Large intestine (tissue), 3 donors: ENCODE data around the gene AQP12B. TPM values are rescaled to one million over a fixed set of nuclear protein-coding genes. Genes with fewer than 3 reads are reported as not detected.
A peak's percentile ranks its signal among the peaks of the same experiment; 100 is the strongest.

ENCODE experiments used
- DNase-seq, 2 donors: peaks; one replicate each; pipeline versions ENCODE4 v3.0.0 to v3.0.0-alpha.2; 2013
- H3K27ac ChIP-seq: one replicate; pipeline ENCODE4 v1.5.1; 2013; ENCODE audit warnings: low read length
- H3K27me3 ChIP-seq: 2 replicates; pipeline ENCODE4 v1.6.1; 2013; ENCODE audit warnings: low read length; ENCODE audit not compliant: control insufficient read depth, insufficient read depth
- H3K36me3 ChIP-seq: 2 replicates; pipeline ENCODE4 v1.6.1; 2013; ENCODE audit warnings: low read length; ENCODE audit not compliant: control insufficient read depth, insufficient read depth
- H3K4me1 ChIP-seq: one replicate; pipeline ENCODE4 v1.6.1; 2013; ENCODE audit warnings: low read length; ENCODE audit not compliant: control insufficient read depth, insufficient read depth
- H3K4me3 ChIP-seq: one replicate; pipeline ENCODE4 v1.5.1; 2013; ENCODE audit warnings: low read length
- H3K9me3 ChIP-seq: one replicate; pipeline ENCODE4 v1.6.1; 2013; ENCODE audit warnings: mild to moderate bottlenecking, low read depth, low read length, moderate library complexity; ENCODE audit not compliant: control insufficient read depth
- WGBS: methylation state at CpG from one replicate; pipeline ENCODE4 v1.1.5; 2013; ENCODE audit warnings: low lambda C conversion rate; ENCODE audit not compliant: insufficient coverage; 5-methylcytosine and 5-hydroxymethylcytosine counted together
- polyA plus RNA-seq: library from polyadenylated mRNA; unstranded; fragments of 120-200 nt; gene quantifications from one replicate; pipeline ENCODE4 v1.2.1, GENCODE V29; 2013

The AQP12B gene
- polyA plus RNA-seq, 1 donor: 10.6 TPM

GRCh38 chr2:240717681-240718581 is 35.2 kb upstream of the AQP12B start:
- Histone ChIP-seq H3K4me3 (no peak overlapping the region), H3K4me1 (no peaks in the 10 kb centered on the region), H3K27ac (no peak overlapping the region), H3K36me3 (no peaks in the 10 kb centered on the region), H3K27me3 (no peaks in the 10 kb centered on the region), H3K9me3 (no peaks in the 10 kb centered on the region)
- no peak for DNase-seq
- no CpG with 5 or more reads among the region's 31 CpGs for WGBS

- no peak overlapping the region for H3K4me3 ChIP-seq
- no peak for DNase-seq
- WGBS: no CpG with 5 or more reads among the region's 18 CpGs
Observed at GRCh38 chr2:240717181-240717641, 34.5 kb upstream of the AQP12B start.

GRCh38 chr2:240716130-240716798 is 33.6 kb upstream of the AQP12B start:
- Histone ChIP-seq H3K9me3 (no peaks in the 10 kb centered on the region), H3K27ac (no peak overlapping the region), H3K4me3 (no peak overlapping the region), H3K27me3 (no peaks in the 10 kb centered on the region), H3K36me3 (no peaks in the 10 kb centered on the region), H3K4me1 (no peaks in the 10 kb centered on the region)
- no CpG with 5 or more reads among the region's 23 CpGs for WGBS
- DNase-seq: no peak

More at GRCh38 chr2:240717181-240717641, 34.5 kb upstream of the AQP12B start:
- Histone ChIP-seq H3K27ac (no peak overlapping the region), H3K36me3 (no peaks in the 10 kb centered on the region), H3K4me1 (no peaks in the 10 kb centered on the region), H3K27me3 (no peaks in the 10 kb centered on the region), H3K9me3 (no peaks in the 10 kb centered on the region)

- DNase-seq: no peak
- H3K9me3 ChIP-seq: no peaks in the 10 kb centered on the region
- no peaks in the 10 kb centered on the region for H3K4me1 ChIP-seq
- H3K27ac ChIP-seq: no peak overlapping the region
- H3K27me3 ChIP-seq: no peaks in the 10 kb centered on the region
- H3K36me3 ChIP-seq: no peaks in the 10 kb centered on the region
- H3K4me3 ChIP-seq: no peak overlapping the region
- no CpG with 5 or more reads among the region's 23 CpGs for WGBS
Observed at GRCh38 chr2:240714747-240715725, 32.4 kb upstream of the AQP12B start.

- no peak overlapping the region for H3K4me3 ChIP-seq
Observed at GRCh38 chr2:240713928-240714746, 31.5 kb upstream of the AQP12B start.

GRCh38 chr2:240713071-240713927 is 30.6 kb upstream of the AQP12B start:
- WGBS: no CpG with 5 or more reads among the region's 25 CpGs
- H3K4me3 ChIP-seq: no peak overlapping the region
- H3K27me3 ChIP-seq: no peaks in the 10 kb centered on the region
- H3K4me1 ChIP-seq: no peaks in the 10 kb centered on the region
- DNase-seq: no peak
- no peak overlapping the region for H3K27ac ChIP-seq
- no peaks in the 10 kb centered on the region for H3K36me3 ChIP-seq
- no peaks in the 10 kb centered on the region for H3K9me3 ChIP-seq

More at GRCh38 chr2:240713928-240714746, 31.5 kb upstream of the AQP12B start:
- H3K27ac ChIP-seq: no peak overlapping the region
- no peak for DNase-seq
- H3K36me3 ChIP-seq: no peaks in the 10 kb centered on the region
- no peaks in the 10 kb centered on the region for H3K9me3 ChIP-seq
- H3K27me3 ChIP-seq: no peaks in the 10 kb centered on the region
- WGBS: no CpG with 5 or more reads among the region's 26 CpGs
- H3K4me1 ChIP-seq: no peaks in the 10 kb centered on the region

- no peaks in the 10 kb centered on the region for H3K36me3 ChIP-seq
- H3K4me3 ChIP-seq: no peak overlapping the region
- H3K4me1 ChIP-seq: no peaks in the 10 kb centered on the region
- no peak overlapping the region for H3K27ac ChIP-seq
- no peaks in the 10 kb centered on the region for H3K27me3 ChIP-seq
- no peak for DNase-seq
- H3K9me3 ChIP-seq: no peaks in the 10 kb centered on the region
- no CpG with 5 or more reads among the region's 9 CpGs for WGBS
Observed at GRCh38 chr2:240712121-240712520, 29.4 kb upstream of the AQP12B start.

GRCh38 chr2:240711701-240712100 is 29.0 kb upstream of the AQP12B start:
- Histone ChIP-seq H3K9me3 (no peaks in the 10 kb centered on the region), H3K4me1 (no peaks in the 10 kb centered on the region), H3K4me3 (no peak overlapping the region), H3K36me3 (no peaks in the 10 kb centered on the region), H3K27me3 (no peaks in the 10 kb centered on the region), H3K27ac (no peak overlapping the region)
- WGBS: 40% methylated on average over 1 of the region's 5 CpGs
- DNase-seq: peak in 1 of 2 donors; percentile 40

- H3K27me3 ChIP-seq: no peaks in the 10 kb centered on the region
- no peak overlapping the region for H3K4me3 ChIP-seq
- H3K9me3 ChIP-seq: no peaks in the 10 kb centered on the region
- no peak for DNase-seq
- H3K4me1 ChIP-seq: no peaks in the 10 kb centered on the region
- WGBS: no CpG with 5 or more reads among the region's 9 CpGs
- H3K36me3 ChIP-seq: no peaks in the 10 kb centered on the region
- H3K27ac ChIP-seq: no peak overlapping the region
Observed at GRCh38 chr2:240711296-240711695, 28.6 kb upstream of the AQP12B start.
